ENCODE data around the gene KLC1. TPM values are rescaled to one million over a fixed set of nuclear protein-coding genes. Genes with fewer than 3 reads are reported as not detected.

Gene KLC1
- total RNA-seq, 4 donors from 2014 or later = 195 to 421 (median 214) TPM

DNA sequence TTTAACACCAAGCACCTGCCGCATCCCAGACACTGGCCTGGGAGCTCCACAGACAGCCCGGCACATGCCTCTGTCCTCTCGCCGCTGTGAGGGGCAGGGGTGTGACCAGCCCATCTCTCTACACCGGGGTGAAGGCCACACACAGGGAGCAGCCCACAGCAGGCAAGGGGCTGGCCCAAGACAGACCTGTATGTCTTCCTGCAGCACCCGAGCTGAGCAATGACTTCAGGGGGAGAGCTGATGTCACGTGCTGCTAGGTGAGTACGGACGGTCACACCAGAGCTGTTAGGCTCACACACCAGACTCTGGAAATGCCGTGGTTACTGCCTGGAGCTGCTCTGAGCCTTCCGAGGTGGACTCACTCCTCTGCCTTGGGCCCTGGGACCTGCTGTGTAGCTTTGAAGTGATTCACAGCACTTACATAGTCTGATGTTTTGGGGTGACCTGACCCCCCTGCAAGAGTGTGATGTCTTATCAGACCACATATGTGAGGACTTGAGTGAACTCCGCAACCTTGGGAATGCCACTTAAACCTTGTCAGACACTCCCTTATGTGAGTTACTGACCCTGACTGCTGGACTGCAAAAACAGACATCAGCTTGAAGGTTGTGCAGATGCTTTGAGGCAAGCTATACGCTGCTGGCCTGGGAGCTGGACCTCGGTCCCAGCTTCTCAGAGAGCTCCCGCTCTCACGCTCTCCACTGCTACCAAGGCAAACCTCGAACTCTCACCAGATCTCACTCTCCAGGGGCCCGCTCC, 84.5 kb downstream of the KLC1 start:
- H3K9me3 ChIP-seq = no peaks in the 10 kb centered on the region
- no peak overlapping the region for H3K4me3 ChIP-seq
- no peak for TF ChIP-seq POLR2AphosphoS5 (IDR thresholded peaks at IDR 0.05)
- TF ChIP-seq POLR2A (IDR thresholded peaks at IDR 0.05) = no peak
- TF ChIP-seq, protein P1, sequence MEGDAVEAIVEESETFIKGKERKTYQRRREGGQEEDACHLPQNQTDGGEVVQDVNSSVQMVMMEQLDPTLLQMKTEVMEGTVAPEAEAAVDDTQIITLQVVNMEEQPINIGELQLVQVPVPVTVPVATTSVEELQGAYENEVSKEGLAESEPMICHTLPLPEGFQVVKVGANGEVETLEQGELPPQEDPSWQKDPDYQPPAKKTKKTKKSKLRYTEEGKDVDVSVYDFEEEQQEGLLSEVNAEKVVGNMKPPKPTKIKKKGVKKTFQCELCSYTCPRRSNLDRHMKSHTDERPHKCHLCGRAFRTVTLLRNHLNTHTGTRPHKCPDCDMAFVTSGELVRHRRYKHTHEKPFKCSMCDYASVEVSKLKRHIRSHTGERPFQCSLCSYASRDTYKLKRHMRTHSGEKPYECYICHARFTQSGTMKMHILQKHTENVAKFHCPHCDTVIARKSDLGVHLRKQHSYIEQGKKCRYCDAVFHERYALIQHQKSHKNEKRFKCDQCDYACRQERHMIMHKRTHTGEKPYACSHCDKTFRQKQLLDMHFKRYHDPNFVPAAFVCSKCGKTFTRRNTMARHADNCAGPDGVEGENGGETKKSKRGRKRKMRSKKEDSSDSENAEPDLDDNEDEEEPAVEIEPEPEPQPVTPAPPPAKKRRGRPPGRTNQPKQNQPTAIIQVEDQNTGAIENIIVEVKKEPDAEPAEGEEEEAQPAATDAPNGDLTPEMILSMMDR (IDR thresholded peaks at IDR 0.05) = no peak
- H3K36me3 ChIP-seq = no peaks in the 10 kb centered on the region
- H3K27ac ChIP-seq = peak overlapping the region; percentile 84
- 84% methylated on average over 10 of the region's 18 CpGs for WGBS
- DNase-seq (ENCODE audit: low spot score in 2 of 2) = no peak
- peaks cover 90% of the 10 kb centered on the region for H3K4me1 ChIP-seq
- H3K27me3 ChIP-seq = no peaks in the 10 kb centered on the region

DNA sequence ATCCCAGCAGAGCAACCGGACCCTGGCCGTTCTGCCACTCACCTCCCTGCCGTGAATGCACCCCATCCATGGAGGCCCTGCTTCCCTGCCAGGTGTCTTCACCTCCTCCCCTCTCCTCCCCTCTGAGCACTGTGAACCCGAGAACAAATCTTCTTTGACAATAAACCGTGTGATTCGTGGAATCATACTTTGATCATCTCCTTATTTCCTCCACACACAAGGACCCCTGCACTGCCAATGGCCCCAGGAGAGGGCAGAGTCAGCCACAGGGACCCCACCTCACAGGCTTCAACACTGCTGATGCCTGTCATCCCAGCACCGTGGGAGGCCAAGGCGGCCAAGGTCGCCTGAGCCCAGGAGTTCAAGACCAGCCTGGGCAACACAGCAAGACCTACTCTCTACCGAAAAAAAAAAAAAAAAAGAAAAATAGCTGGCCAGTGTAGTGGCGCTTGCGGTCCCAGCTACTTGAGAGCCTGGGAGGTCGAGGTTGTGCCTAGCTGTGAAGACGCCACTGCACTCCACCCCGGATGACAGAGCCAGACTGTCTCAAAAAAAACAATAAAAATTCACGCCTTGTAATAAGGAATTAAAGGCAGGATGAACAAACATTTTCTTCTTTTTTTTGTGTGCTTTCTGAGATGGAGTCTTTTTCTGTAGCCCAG, 85.2 kb downstream of the KLC1 start:
- Histone ChIP-seq H3K36me3 (no peaks in the 10 kb centered on the region), H3K27ac (no peak overlapping the region), H3K27me3 (no peaks in the 10 kb centered on the region), H3K9me3 (no peaks in the 10 kb centered on the region), H3K4me1 (peaks cover 90% of the 10 kb centered on the region), H3K4me3 (peak overlapping the region; percentile 78)
- DNase-seq (ENCODE audit: low spot score in 2 of 2) = no peak
- WGBS = 58% methylated on average over 16 of the region's 16 CpGs
- TF ChIP-seq, protein P1 (IDR thresholded peaks at IDR 0.05) = no peak
- no peak for TF ChIP-seq POLR2AphosphoS5 (IDR thresholded peaks at IDR 0.05)
- TF ChIP-seq EP300 (IDR thresholded peaks at IDR 0.05) = no peak
- TF ChIP-seq POLR2A (IDR thresholded peaks at IDR 0.05) = no peak

DNA sequence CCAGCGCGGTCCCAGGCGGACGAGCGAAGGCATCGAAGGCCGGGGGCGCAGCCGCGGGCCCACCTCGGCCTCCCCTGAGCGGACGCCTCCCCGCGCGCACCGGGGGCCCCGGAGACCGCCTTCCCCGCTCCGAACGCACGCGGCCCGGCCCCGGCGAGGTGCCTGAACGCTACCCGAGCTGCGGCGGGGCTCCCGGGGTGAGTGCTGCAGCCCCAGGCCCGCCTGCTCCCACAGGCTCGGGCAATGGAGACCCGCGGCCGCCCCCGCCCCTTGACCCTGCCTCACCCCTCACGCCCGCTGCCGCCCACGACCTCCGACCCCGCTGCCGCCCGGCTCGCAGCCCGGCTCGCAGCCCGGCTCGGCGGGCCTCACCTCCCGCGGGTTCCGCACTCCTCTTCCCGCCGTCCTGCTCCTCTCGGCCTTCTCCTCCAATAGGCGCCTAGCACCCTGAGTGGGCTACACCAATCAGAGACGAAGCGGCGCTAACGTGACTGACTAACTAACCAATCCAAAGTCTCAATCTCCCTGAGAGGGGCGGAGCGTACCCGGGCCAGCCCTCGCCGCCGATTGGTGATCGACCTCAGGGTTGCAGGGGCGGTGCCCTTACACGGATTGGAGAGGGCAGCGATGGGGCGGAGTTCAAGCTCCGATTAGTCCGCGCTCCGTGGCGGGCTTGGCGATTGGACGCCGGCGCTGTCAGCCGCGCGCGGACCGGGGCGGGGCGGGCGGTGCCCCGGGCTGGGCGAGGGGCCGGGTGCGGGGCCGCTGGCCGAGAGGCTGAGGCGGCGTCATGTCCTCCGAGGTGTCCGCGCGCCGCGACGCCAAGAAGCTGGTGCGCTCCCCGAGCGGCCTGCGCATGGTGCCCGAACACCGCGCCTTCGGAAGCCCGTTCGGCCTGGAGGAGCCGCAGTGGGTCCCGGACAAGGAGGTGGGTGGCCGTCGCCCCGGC, 86.3 kb downstream of the KLC1 start, which contains the start of the genes XRCC3 and ZFYVE21:
Gene XRCC3 (minus strand): TSS at position 400 of the 949 bp plus-strand sequence. CDS start 4,364 bp downstream, outside the sequence.
Gene ZFYVE21 (plus strand): TSS at position 759 of the 949 bp plus-strand sequence. CDS start 32 bp downstream, at position 791.
- Histone ChIP-seq H3K4me3 (peak within 1 kb of the TSS; percentile 78), H3K4me1 (peaks cover 84% of the 10 kb centered on the region), H3K9me3 (no peaks in the 10 kb centered on the region), H3K36me3 (no peaks in the 10 kb centered on the region), H3K27ac (peak within 1 kb of the TSS; percentile 94), H3K27me3 (no peaks in the 10 kb centered on the region)
- 2% methylated on average over 17 of the region's 121 CpGs for WGBS
- TF ChIP-seq POLR2A (IDR thresholded peaks at IDR 0.05) (peak in 1 of 2 donors; percentile 73), EP300 (IDR thresholded peaks at IDR 0.05) (no peak), POLR2AphosphoS5 (IDR thresholded peaks at IDR 0.05) (peak in 2 of 3 donors; percentile 4 to 68)
- DNase-seq (ENCODE audit: low spot score in 2 of 2) = peak; percentile 100

- Histone ChIP-seq H3K36me3 (no peaks in the 10 kb centered on the region), H3K9me3 (no peaks in the 10 kb centered on the region), H3K4me1 (peaks cover 79% of the 10 kb centered on the region), H3K27ac (peak overlapping the region; percentile 94), H3K27me3 (no peaks in the 10 kb centered on the region), H3K4me3 (peak overlapping the region; percentile 78)
- 6% methylated on average over 5 of the region's 72 CpGs for WGBS
- TF ChIP-seq EP300 (IDR thresholded peaks at IDR 0.05) (no peak), POLR2AphosphoS5 (IDR thresholded peaks at IDR 0.05) (peak in 1 of 3 donors; percentile 15), POLR2A (IDR thresholded peaks at IDR 0.05) (no peak)
- TF ChIP-seq, protein P1 (IDR thresholded peaks at IDR 0.05) = no peak
- DNase-seq (ENCODE audit: low spot score in 2 of 2) = no peak
Measured at GRCh38 chr14:103716091-103716801, 87.2 kb downstream of the KLC1 start.
